GM08714 (cell line): ENCODE measurements around the gene PTOV1.

Experiments
- H3K4me3 ChIP-seq: fragments of 200-500 bp; sonication (Bioruptor generic); 2 replicates; pipeline ENCODE4 v1.5.1; 2014; ENCODE audit warnings: mild to moderate bottlenecking, low read length, inconsistent platforms
- ZNF274 ChIP-seq: IDR thresholded peaks from 2 replicates; pipeline ENCODE4 v1.6.1; 2012; ENCODE audit warnings: mild to moderate bottlenecking, low read depth, low read length

The PTOV1 gene

GRCh38 chr19:49889687-49890348 lies 38.9 kb downstream of the PTOV1 start:
- no peak overlapping the region for H3K4me3 ChIP-seq
- no peak for TF ChIP-seq ZNF274

GRCh38 chr19:49890349-49891311 lies 39.7 kb downstream of the PTOV1 start:
- no peak for TF ChIP-seq ZNF274
- no peak overlapping the region for H3K4me3 ChIP-seq

GRCh38 chr19:49891393-49891792 lies 40.4 kb downstream of the PTOV1 start:
- TF ChIP-seq ZNF274, result no peak

GRCh38 chr19:49892716-49893115 lies 41.8 kb downstream of the PTOV1 start:
- no peak for TF ChIP-seq ZNF274
- H3K4me3 ChIP-seq, result no peak overlapping the region

More at GRCh38 chr19:49891393-49891792, 40.4 kb downstream of the PTOV1 start:
- H3K4me3 ChIP-seq, result no peak overlapping the region

GRCh38 chr19:49894011-49894664 lies 43.2 kb downstream of the PTOV1 start:
- no peak overlapping the region for H3K4me3 ChIP-seq
- no peak for TF ChIP-seq ZNF274

GRCh38 chr19:49894879-49895565 lies 44.1 kb downstream of the PTOV1 start:
- peak overlapping the region; percentile 47; the same call in 1 of the 2 replicates for H3K4me3 ChIP-seq
- no peak for TF ChIP-seq ZNF274

- peak overlapping the region; percentile 47; the same call in 1 of the 2 replicates for H3K4me3 ChIP-seq
- no peak for TF ChIP-seq ZNF274
These were observed 44.8 kb downstream of the PTOV1 start for GRCh38 chr19:49895566-49896297.

GRCh38 chr19:49896863-49897621 lies 46.1 kb downstream of the PTOV1 start, which contains the start of gene IL4I1:
Gene IL4I1, minus strand, starts transcription at chr19:49896887. Its CDS starts 727 bp downstream, at chr19:49896160.
- TF ChIP-seq ZNF274, result no peak
- peak within 1 kb of the TSS; percentile 47; the same call in 1 of the 2 replicates for H3K4me3 ChIP-seq

- no peak overlapping the region for H3K4me3 ChIP-seq
- TF ChIP-seq ZNF274, result no peak
These were observed 53.2 kb downstream of the PTOV1 start for GRCh38 chr19:49904136-49904535.

GRCh38 chr19:49906879-49907564 lies 56.1 kb downstream of the PTOV1 start:
- no peak overlapping the region for H3K4me3 ChIP-seq
- no peak for TF ChIP-seq ZNF274

- H3K4me3 ChIP-seq, result no peak overlapping the region
- no peak for TF ChIP-seq ZNF274
These were observed 56.9 kb downstream of the PTOV1 start for GRCh38 chr19:49907745-49908446.
